HepG2 (cell line): Measurements from ENCODE around the gene SLBP. TPM values are rescaled to one million over a fixed set of nuclear protein-coding genes. Genes with fewer than 3 reads are reported as not detected.

Experiments
- ATF6 ChIP-seq: sonication (generic); formaldehyde crosslinking; conservative IDR thresholded peaks from 2 replicates; pipeline ENCODE4 v1.4.0; 2020; ENCODE audit warnings: missing genetic modification reagents
- BCL6 ChIP-seq: IDR thresholded peaks from 2 replicates; pipeline ENCODE4 v1.6.1; 2016; ENCODE audit warnings: missing genetic modification reagents, missing compliant biosample characterization
- EHMT2 ChIP-seq: fragments of 200-600 bp; sonication (generic); IDR thresholded peaks from 2 replicates; pipeline ENCODE4 v1.7.0; 2017; ENCODE audit warnings: antibody characterized with exemption, low read depth, low read length, borderline replicate concordance
- ELF1 ChIP-seq: sonication (generic); formaldehyde crosslinking; IDR thresholded peaks from 2 replicates; pipeline ENCODE4 v1.4.0; 2020; ENCODE audit warnings: missing genetic modification reagents
- GRHL1 ChIP-seq: sonication (generic); formaldehyde crosslinking; conservative IDR thresholded peaks from 2 replicates; pipeline ENCODE4 v1.8.0; 2022; ENCODE audit warnings: missing genetic modification reagents
- ZBTB10 ChIP-seq: sonication (generic); formaldehyde crosslinking; IDR thresholded peaks from 2 replicates; pipeline ENCODE4 v1.4.0; 2020; ENCODE audit warnings: missing genetic modification reagents, borderline replicate concordance
- ZBTB46 ChIP-seq: sonication (generic); formaldehyde crosslinking; IDR thresholded peaks from 2 replicates; pipeline ENCODE4 v1.4.0; 2020; ENCODE audit warnings: mild to moderate bottlenecking, missing genetic modification reagents, borderline replicate concordance
- ZNF296 ChIP-seq: sonication (generic); formaldehyde crosslinking; conservative IDR thresholded peaks from 2 replicates; pipeline ENCODE4 v1.5.0; 2020; ENCODE audit warnings: mild to moderate bottlenecking, missing genetic modification reagents
- ZNF333 ChIP-seq: sonication (generic); formaldehyde crosslinking; IDR thresholded peaks from 2 replicates; pipeline ENCODE4 v1.4.0; 2020; ENCODE audit warnings: mild to moderate bottlenecking, missing genetic modification reagents, borderline replicate concordance
- ZNF574 ChIP-seq: sonication (generic); formaldehyde crosslinking; IDR thresholded peaks from 2 replicates; pipeline ENCODE4 v1.4.0; 2020; ENCODE audit warnings: missing genetic modification reagents
- ZNF703 ChIP-seq: sonication (generic); formaldehyde crosslinking; IDR thresholded peaks from 2 replicates; pipeline ENCODE4 v1.5.1; 2020; ENCODE audit warnings: missing genetic modification reagents, mild to moderate bottlenecking, moderate library complexity, borderline replicate concordance
- ZNF704 ChIP-seq: sonication (generic); formaldehyde crosslinking; IDR thresholded peaks from 2 replicates; pipeline ENCODE4 v1.8.1; 2023; ENCODE audit warnings: mild to moderate bottlenecking, inconsistent platforms, moderate library complexity, missing genetic modification reagents, borderline replicate concordance
- ZNF747 ChIP-seq: sonication (generic); formaldehyde crosslinking; IDR thresholded peaks from 2 replicates; pipeline ENCODE4 v1.8.1; 2023; ENCODE audit warnings: missing genetic modification reagents, mild to moderate bottlenecking, borderline replicate concordance
- ZNF839 ChIP-seq: sonication (generic); formaldehyde crosslinking; IDR thresholded peaks from 2 replicates; pipeline ENCODE4 v1.4.0; 2020; ENCODE audit warnings: missing genetic modification reagents, mild to moderate bottlenecking, borderline replicate concordance
- polyA plus RNA-seq, 8 experiments: library from polyadenylated mRNA; depleted of rRNA in 3 of 8; stranded (reverse) in 7 of 8; unstranded in 1 of 8; fragments of >200 nt; fragmentation: Illumina TruSeq in 4 of 8; extraction: Trizol in 4 of 8; gene quantifications; 2 replicates each; pipeline versions ENCODE4 v1.2.1 to v1.2.3, GENCODE V29; 2011 to 2016; ENCODE audit warnings: low read depth in 4 of 8, missing spikeins in 1 of 8, mixed read lengths in 1 of 8; ENCODE audit not compliant: insufficient read depth in 1 of 8
- total RNA-seq, 5 experiments: library from RNA; depleted of rRNA; stranded (reverse); fragments of >200 nt; fragmentation: Illumina TruSeq; extraction: Trizol; gene quantifications; 2 replicates each; pipeline ENCODE4 v1.2.3, GENCODE V29; 2016; ENCODE audit warnings: low read depth in 1 of 5

Gene SLBP
- total and polyA plus RNA-seq, 2 of the 13 experiments (the other 11 are each of a cell fraction or from before 2014, with no cell fraction given): 43.9 to 104 TPM

- TF ChIP-seq ZNF704 (CRISPR knock-in tag): 0 out of 2 replicates have a peak, but pooled peaks have one; percentile 36
- 0 out of 2 replicates have a peak, but pooled peaks have one; percentile 55 for TF ChIP-seq ZNF839
- TF ChIP-seq ZBTB10 (CRISPR knock-in tag): no peak
- no peak for TF ChIP-seq ZNF333
- TF ChIP-seq ZNF747 (CRISPR knock-in tag): no peak
- TF ChIP-seq ZNF296 (CRISPR knock-in tag): 0 out of 2 replicates have a peak, but pooled peaks have one; percentile 49
- TF ChIP-seq EHMT2: no peak
- TF ChIP-seq ATF6 (CRISPR knock-in tag): no peak
- TF ChIP-seq ZNF574 (CRISPR knock-in tag): no peak
- TF ChIP-seq ZBTB46 (CRISPR knock-in tag): no peak
- no peak for TF ChIP-seq ZNF703 (CRISPR knock-in tag)
- TF ChIP-seq ELF1 (CRISPR knock-in tag): no peak
- no peak for TF ChIP-seq GRHL1 (CRISPR knock-in tag)
- no peak for TF ChIP-seq BCL6 (CRISPR knock-in tag)
These were observed 8.3 kb upstream of the SLBP start (continued) for GRCh38 chr4:1720163-1720983.
